CD4-positive, alpha-beta T cell treated with Interferon alpha-2 for 1 hour (primary cell): Measurements from ENCODE around the gene AFF3.

Experiments
- DNase-seq, 2 donors: peaks; one replicate each; pipeline ENCODE4 v3.0.0-alpha.2; 2020 to 2022

AFF3 gene

DNA sequence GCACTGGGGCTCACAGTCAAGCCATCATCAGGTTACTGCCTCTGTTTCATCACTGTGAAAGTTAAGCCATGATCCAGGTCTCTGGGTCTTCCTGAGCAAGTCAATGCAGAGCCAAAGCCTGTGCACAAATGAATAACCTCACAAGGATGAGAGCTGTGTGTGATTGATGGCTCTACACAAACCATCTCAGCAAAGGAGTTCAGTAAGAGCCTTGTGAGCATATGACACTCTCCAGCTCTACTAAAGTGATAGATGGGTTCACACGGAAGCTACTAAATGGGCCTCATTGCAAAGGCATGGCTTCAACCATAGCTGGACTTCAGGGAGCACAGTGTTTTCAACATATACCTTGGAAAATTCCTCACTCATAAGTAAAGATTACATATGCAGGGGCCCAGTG is 101.5 kb downstream of the AFF3 start:
- no peak for DNase-seq

DNA sequence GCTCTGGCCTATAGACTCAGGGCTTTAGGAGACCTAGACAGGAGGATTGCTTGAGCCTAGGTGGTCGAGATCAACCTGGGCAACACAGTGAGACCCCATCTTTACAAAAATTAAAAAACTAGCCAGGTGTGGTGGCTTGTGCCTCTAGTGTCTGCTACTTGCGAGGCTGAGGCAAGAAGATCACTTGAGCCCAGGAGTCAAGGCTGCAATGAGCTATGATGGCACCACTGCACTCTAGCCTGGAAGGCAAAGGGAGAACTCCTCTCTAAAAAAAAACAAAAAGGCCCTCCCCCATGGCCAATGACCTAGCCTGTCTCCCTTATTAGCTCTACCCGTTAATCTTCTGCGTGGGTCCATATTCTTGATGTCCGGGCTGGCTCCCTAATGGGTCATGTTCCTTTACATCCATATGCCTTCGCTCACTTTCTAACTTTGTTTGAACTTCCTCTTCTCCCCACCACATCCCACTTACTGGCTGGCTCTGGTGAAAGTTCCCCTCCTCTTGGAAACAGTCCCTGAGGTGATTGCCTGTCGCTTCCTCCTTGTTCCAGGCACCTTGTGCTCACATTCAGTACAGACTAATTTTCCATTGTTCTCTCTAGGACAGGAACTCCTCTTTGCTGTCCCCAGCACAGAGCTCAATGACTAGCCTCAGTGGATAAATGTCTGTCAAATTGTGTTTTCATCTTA is 103.0 kb downstream of the AFF3 start:
- peak in 1 of 2 donors; percentile 2 for DNase-seq

DNA sequence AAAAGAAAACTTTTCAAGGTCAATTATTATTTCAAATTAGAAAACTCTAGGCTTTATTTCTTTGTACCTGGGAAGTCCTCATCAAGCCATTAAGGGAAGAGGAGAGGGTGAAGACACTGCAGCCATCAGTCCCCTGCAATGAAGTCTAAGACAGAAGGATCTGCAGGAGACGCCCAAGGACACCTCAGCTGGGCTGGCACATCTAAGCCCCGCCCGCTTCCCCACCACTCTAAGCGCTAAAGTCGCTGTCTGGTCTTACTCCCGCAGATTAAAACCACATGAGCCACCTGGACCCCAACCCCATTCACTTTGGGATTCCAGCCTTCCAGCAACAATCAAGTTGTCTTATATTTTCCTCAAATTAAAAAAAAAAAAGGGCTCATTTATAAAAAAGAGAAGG is 104.4 kb downstream of the AFF3 start:
- DNase-seq = no peak

DNA sequence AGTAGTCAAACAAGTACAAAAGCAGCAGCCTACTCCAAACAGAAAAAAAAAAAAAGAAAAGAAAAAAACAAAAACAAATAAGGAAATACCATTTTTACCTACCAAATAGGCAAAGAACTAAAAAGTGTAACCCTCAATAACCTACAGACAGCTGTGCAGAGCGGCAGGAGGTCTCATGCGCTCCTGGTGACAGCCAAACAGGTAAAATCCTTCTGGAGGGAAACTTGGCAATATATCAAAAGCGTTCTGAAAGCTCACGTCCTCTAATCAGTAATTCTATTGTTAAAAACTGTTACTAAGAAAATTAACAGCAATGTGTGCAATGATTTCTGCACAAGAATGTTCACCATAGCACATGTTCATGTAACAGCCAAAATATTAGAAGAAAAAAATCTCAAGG is 105.6 kb downstream of the AFF3 start:
- no peak for DNase-seq

DNA sequence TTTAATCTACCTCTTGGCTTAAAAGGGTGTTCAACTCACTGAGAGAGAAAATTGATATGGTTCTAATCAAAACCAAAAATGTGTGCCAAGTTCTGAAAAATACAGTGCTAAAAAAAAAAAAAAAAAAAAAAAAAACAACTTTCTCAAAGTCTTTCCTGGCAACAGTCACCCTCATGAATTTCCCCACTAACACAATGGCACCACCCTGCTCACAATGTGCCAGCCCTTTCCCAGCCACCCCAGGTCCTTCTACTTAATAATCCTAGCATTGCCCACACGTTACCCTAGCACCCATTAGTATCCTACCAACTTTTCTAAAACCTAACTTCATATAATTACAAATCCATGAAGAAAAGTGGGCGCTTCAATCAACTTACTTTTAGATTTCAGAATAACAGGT is 106.4 kb downstream of the AFF3 start:
- no peak for DNase-seq

DNA sequence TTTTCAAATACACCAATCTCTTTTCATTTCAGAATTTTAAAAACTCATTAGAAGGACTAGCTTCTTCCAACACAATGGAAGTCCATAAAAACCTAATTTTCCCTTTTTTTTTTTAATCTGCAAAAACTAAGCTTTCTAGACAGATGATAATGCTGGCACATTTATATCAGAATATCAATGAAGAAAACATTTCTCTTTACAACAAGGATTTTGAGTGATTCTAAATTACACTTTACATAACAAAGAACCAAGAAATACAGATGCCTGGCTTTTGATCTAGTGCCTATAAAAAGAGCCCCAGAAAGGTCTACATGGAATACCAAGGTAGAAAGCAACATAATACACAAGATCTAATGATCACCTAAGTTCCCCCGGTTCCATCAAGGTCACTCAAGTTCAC is 108.0 kb downstream of the AFF3 start:
- DNase-seq = no peak

DNA sequence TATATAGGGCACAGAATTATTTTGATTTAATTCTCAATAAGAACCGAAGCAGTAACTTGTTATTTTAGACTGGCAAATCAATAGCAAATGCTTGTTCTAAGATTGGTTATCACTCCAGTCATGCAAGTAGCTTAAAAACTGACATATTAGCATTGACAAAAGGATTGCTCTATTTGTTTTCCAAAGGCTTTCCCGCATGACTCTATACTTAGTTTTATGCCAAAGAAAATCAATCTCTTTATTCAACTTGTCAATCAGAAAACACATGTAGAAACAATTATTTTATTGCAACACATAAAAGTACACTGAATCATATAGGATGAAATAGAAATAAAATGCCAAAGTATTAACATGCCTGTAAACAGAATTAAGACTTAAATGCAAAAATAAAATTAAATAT is 108.4 kb downstream of the AFF3 start:
- no peak for DNase-seq

DNA sequence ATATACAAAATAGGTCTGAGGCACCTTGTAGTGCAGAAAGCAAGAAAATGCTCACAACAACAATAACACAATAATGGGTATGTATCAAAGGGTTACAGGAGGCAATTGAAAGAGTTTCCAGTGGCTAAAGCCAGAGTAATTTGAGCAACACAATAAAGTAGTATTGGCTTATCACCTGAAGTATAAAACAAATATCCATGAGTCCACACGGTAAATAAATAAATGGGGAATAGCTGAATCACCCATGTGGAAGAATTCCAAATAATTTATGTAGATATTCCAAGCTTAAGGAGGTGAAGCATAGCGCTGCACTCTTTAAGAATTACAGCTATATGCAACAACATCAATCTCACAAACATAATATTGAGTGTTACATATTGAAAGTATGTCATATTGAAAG is 110.8 kb downstream of the AFF3 start:
- no peak for DNase-seq

DNA sequence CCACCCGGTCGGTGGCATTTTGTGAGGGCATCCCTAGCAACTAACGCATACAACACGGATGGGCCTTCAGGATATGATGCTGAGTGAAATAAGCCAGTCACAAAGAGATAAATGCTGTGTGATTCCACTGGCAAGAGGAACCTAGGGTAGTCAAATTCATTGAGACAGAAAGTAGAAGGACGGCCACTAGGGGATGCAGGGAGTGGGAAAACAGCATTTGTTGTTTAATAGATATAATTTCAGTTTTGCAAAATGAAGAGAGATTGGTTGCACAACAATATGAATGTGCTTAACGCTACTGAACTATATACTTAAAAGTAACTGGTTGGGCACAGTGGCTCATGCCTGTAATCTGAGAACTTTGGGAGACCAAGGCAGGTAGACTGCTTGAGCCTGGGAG is 112.9 kb downstream of the AFF3 start:
- no peak for DNase-seq

DNA sequence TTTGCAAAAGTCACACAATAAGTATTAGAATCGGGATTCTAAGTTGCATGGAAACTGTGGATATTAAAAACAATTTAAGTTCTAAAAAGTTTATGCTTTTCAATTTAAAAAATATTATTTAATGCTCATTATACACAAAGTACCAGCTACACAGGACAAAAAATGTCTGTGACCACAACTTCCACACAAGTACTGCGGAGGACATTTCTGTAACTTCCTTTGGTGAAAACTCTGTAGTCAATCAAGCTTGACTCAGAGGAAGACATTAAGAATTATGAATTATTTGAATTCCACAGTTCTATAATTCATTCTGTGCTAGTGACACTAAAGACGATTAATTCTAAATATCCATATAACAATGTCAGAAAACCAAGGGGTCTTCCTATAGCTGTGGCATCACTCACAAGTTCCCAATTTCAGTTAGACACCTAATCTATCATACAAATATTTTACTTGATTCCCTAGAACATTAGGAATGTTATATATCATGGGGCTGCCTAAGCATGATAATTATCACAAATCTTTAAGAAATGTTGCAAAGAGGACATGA is 120.5 kb downstream of the AFF3 start:
- no peak for DNase-seq

DNA sequence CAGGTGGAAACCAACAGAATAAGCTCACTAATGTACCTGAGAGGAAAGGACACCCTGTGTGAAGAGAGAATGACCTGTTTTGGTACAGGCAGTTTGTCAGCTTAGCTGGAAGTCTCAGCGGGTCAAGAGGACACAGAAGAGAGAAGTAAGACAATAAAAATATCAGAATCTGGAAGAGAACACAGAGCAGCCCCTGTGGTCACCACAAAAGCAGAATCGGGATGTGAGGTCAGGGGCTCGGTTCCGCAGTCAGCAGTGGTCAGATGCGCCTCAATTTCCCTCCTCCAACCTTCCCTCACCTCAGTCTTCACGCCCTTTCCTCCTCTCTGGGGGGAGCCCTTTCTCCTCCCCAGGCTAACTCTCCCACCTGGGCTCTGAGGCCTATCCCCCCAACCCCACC is 122.9 kb downstream of the AFF3 start:
- DNase-seq = no peak

DNA sequence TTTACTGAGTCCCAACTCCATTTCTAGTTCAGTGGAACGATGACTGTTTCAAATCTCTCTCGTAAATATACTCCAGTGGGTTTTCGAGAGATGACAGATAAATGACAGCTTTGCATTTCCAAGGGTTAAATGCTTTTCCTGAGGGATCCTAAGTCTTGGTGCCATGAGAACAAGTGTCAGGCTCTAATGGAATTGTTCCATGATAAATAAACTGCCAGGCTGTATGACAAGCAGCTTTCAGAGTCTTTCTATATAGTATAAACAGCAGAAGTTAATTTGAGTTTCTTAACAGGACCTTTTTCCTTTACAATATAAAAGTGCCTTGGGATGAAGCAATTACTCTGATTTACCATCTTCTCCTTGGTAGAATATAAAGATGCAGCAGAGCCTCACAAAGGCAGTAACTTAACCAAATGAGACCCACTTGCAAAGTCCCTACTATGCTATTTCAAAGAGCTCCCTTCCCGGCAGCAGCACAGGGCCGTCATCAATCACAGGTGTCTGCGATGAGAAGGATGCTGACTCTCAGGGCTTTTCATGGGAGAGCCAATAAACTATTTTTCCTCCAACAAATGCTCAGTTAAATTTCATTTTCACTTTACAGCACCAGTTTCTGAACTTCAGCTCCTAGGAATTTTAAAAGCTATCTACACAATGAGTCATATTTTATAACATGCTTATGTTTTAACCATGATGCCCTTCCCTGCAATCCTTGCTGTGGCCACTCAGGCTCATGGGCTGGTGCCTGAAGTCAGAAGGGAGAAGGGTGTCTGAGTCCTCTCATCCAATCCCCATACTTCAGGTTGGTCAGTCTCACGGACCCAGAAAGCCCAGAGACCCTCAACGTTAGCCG is 123.8 kb downstream of the AFF3 start:
- DNase-seq = no peak

DNA sequence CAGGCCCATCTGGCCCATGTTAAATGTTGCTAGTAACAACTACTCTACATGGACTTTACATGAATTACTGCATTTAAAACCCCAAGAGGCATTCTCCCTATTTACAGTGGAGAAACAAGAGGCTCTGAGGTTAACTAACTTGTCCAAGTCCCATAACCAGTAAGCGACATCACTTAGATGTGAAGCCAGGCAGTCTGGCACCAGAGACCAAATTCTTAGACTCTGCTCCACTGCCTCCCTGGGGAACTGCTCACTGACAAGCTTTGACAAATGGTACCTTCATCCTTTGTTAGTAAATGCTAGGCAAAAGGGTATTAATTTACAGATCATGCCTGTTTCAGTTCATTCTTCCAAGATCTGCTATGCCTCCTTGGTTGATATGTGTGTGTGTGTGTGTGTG is 124.8 kb downstream of the AFF3 start:
- DNase-seq = no peak

DNA sequence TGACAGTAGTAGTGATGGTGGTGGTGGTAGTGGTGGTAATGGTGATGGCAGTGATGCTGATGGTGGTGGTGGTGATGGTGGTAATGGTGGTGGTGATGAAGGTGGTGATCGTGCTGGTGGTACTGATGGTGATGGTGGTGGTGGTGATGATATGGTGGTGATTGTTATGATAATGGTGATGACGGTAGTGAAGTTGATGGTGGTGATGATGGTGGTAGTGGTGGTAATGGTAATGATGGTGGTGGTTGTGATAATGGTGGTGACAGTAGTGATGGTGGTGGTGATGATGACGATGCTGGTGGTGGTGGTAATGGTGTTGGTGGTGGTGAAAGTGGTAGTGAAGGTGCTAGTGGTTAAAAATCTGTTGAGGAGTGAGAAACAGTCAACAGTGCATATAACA is 125.6 kb downstream of the AFF3 start:
- DNase-seq = no peak

DNA sequence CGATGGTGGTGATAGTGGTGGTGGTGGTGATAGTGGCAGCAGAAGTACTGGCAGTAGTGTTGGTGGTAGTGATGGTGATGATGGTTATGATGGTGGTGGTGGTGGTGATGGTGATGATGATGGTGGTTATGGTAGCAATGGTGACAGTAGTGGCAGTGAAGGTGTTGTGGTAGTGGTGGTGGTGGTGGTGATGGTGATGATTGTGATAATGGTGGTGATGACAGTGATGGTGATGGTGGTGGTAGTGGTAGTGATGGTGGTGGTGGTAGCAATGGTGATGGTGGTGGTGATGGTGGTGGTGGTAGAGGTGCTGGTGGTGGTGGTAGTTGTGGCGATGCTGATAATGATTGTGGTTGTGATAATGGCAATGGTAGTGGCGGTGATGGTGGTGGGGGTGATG is 126.5 kb downstream of the AFF3 start:
- DNase-seq = no peak

DNA sequence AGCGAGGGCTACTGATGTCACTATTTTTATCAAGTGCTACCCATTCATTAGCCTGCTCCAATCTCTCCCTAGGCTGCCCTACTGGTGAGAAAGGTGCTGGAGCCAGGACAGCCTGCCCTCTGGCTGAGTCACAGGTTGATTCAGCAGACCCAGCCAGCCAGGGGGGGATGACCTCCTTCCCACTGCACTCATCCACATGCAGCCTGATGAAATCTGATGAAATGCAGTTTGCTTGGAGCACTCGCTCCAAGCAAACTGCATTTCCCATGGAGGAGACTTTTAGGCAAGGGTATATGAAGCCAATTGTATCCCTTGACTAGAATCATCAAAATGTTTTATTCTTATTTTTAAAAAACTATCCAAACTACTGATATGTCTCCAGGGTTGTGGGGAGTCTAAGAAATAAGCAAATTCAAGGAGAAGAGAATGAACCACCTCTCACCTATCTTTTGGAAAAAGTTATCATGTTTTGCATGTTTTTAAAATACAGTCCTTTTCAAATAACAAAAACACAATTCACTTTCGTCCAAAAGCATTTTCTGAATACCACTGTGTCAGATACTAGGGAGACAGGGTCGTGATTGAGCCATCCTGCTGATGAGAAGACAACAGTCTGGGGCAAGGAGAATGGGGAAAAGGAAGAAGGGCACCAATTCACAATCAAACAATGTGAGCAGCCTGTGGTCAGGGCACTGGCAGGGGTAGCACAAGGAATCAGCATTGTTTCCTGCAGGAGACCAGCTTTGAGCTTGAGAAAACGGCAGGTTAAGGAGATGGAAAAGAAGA is 128.3 kb downstream of the AFF3 start:
- no peak for DNase-seq

DNA sequence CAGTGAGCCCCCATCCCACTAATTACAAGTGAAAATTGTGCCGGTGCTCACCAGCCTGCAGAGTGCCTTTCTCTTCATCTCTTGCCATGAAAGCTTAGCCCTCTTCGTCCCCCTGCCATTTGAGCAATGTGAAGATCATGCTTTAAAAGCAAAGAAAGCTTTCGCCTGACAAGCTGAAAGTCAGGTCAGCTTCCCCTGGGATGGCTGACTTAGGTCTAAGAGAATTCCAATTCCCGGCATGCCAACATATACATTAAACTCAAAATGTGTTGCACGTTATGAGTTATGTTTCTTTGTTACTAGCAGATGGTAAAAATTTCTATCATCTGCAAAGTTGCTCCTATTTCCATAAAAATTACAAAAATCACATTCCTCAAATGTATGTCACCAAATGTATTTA is 129.8 kb downstream of the AFF3 start:
- no peak for DNase-seq

DNA sequence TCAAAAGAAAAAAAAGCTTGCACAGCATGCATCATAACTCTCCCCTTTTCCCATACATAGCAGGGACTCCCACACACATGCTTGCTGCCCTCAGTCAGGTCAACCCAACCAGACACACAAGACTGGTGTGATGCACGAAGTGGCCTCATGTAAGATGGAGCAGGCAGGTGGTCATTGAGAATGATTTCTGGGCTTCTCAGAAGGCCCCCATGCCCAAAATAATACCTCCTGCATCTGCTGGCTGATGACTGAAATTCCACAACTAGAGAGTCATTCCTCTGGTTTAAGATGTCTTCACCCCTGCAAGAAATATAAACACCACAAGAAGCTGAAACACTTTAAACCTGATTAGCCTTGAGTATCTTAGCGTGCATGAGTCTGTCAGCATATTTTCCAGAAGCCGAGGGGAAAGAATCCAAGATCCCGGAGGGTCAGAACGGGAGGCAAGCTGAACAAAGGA is 131.1 kb downstream of the AFF3 start:
- no peak for DNase-seq

DNA sequence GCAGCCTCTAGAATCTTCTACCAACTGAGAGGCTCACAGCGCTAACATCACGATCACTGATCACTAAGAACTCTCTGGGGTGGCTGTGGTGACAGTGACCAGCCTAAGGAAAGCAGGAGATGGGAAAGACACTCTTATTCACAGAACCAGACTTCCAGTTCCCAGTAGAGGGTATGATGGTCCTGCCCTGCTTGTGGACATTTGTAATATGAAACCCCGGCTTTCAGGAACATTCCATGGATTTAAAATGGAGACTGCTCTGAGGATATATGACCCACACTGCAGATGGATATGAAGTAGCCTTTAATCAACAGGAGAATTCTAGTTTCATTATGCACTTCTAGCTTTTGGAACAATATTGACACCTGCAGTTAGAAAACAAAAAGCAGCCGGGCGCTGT is 131.8 kb downstream of the AFF3 start:
- no peak for DNase-seq

DNA sequence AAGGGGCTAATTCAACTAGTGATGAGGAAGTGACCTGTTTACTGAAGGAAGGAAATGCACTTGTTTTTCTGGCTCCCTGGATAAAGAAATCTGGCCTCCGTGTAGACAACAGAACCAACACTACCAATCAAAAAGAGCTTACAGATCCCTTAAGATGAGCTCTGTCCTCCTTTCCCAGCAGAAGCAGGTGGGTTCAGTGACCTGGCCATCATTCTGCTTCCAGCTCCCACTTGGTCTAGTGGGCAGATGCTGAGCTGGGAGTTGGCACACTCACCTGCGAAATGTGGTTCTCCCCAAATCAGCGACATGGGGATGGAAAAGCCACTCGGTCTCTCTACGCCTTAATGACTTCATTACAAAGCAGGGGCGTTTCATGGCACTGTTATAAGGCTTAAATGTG is 132.6 kb downstream of the AFF3 start:
- DNase-seq = no peak

DNA sequence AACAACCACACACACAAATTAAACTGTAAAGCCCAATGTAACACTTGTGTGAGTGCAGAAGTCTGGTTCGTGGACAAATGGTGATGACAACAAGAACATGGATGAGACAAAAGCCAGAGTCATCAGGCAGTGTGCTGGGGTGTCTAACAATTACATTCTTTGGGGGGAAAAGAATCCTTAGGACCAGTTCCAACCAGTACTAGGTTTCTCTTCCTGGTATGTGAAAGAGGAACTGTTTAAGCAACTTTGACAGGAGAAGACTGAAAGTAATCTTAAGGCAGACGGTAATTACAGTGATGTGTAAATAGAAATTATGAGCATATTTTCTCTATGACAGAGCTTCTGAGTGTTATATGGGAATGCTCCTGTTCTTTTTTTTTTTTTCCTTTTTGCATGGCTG is 133.4 kb downstream of the AFF3 start:
- DNase-seq = no peak

DNA sequence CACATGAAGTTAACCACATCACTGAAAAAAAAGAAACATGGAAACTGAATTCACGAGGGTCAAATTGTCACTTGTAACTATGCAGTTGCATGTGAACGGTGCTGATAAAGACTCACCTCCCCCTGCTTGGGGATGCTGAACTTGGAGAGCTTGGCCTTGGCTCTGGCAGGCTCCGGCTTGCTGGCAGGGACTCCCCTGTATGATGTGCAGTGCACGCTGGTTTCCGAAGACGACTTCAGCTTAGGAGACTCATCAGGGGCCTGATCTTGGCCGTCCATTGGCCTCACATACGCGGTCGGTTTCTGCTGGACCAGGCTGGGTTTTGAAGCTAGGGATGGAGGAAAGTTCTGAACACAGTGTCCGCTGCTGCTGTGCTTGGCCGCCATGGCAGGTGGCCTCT is 135.9 kb downstream of the AFF3 start:
- DNase-seq = no peak

DNA sequence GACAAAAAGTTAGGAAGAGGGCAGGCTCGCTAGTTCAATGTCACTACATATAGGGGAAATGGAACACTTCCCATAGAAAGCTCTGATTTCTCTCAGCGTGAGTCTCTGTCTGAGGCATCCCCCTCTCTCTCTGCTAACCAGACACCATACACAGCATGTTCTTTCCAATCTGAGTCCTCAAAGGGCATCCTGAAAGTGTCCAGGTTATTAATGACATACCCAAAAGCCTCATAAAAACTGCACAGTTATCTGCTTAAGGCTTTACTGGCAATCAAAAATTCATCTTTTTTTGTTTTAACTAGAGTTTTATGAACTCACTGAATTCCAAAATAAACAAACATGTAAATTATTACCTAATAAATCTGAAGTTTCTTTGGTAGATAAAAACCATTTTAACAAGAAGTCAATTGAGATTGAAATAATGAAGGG is 137.4 kb downstream of the AFF3 start:
- DNase-seq = no peak
